ENCODE data around the gene GPR87.

Gene GPR87

GRCh38 chr3:151315846-151316245, 774 bp downstream of the GPR87 start:
- H3K27ac ChIP-seq: no peak overlapping the region
- H3K4me3 ChIP-seq (ENCODE audit: low read depth, low read length): no peak overlapping the region
- DNase-seq: no peak
- H3K27me3 ChIP-seq (ENCODE audit: insufficient read depth, low read depth, severe bottlenecking): no peaks in the 10 kb centered on the region
- no peaks in the 10 kb centered on the region for H3K36me3 ChIP-seq
- no peak for TF ChIP-seq CTCF (IDR thresholded peaks at IDR 0.05; ENCODE audit: low read depth, low read length)
- no peaks in the 10 kb centered on the region for H3K9me3 ChIP-seq (ENCODE audit: severe bottlenecking)

- Histone ChIP-seq H3K27ac (no peak overlapping the region), H3K36me3 (no peaks in the 10 kb centered on the region), H3K9me3 (ENCODE audit: severe bottlenecking) (no peaks in the 10 kb centered on the region), H3K27me3 (ENCODE audit: insufficient read depth, low read depth, severe bottlenecking) (no peaks in the 10 kb centered on the region), H3K4me3 (ENCODE audit: low read depth, low read length) (no peak overlapping the region)
- DNase-seq: no peak
- no peak for TF ChIP-seq CTCF (IDR thresholded peaks at IDR 0.05; ENCODE audit: low read depth, low read length)
Measured at GRCh38 chr3:151315136-151315535, 1.5 kb downstream of the GPR87 start.

- H3K27me3 ChIP-seq (ENCODE audit: insufficient read depth, low read depth, severe bottlenecking): no peaks in the 10 kb centered on the region
- DNase-seq: no peak
- no peaks in the 10 kb centered on the region for H3K36me3 ChIP-seq
- H3K9me3 ChIP-seq (ENCODE audit: severe bottlenecking): no peaks in the 10 kb centered on the region
- no peak overlapping the region for H3K27ac ChIP-seq
- H3K4me3 ChIP-seq (ENCODE audit: low read depth, low read length): no peak overlapping the region
- no peak for TF ChIP-seq CTCF (IDR thresholded peaks at IDR 0.05; ENCODE audit: low read depth, low read length)
Measured at GRCh38 chr3:151314593-151314992, 2.0 kb downstream of the GPR87 start.

GRCh38 chr3:151314137-151314536, 2.5 kb downstream of the GPR87 start:
- H3K4me3 ChIP-seq (ENCODE audit: low read depth, low read length): no peak overlapping the region

GRCh38 chr3:151312972-151313371, 3.6 kb downstream of the GPR87 start:
- H3K27ac ChIP-seq: no peak overlapping the region
- no peaks in the 10 kb centered on the region for H3K36me3 ChIP-seq
- no peaks in the 10 kb centered on the region for H3K9me3 ChIP-seq (ENCODE audit: severe bottlenecking)
- TF ChIP-seq CTCF (IDR thresholded peaks at IDR 0.05; ENCODE audit: low read depth, low read length): no peak
- no peak for DNase-seq
- H3K4me3 ChIP-seq (ENCODE audit: low read depth, low read length): no peak overlapping the region
- no peaks in the 10 kb centered on the region for H3K27me3 ChIP-seq (ENCODE audit: insufficient read depth, low read depth, severe bottlenecking)

More at GRCh38 chr3:151314137-151314536, 2.5 kb downstream of the GPR87 start:
- Histone ChIP-seq H3K27ac (no peak overlapping the region), H3K9me3 (ENCODE audit: severe bottlenecking) (no peaks in the 10 kb centered on the region), H3K36me3 (no peaks in the 10 kb centered on the region), H3K27me3 (ENCODE audit: insufficient read depth, low read depth, severe bottlenecking) (no peaks in the 10 kb centered on the region)
- TF ChIP-seq CTCF (IDR thresholded peaks at IDR 0.05; ENCODE audit: low read depth, low read length): no peak
- DNase-seq: no peak

GRCh38 chr3:151309566-151309965, 7.1 kb downstream of the GPR87 start:
- Histone ChIP-seq H3K4me3 (ENCODE audit: low read depth, low read length) (no peak overlapping the region), H3K9me3 (ENCODE audit: severe bottlenecking) (no peaks in the 10 kb centered on the region), H3K27ac (no peak overlapping the region), H3K27me3 (ENCODE audit: insufficient read depth, low read depth, severe bottlenecking) (no peaks in the 10 kb centered on the region), H3K36me3 (no peaks in the 10 kb centered on the region)
- no peak for DNase-seq
- no peak for TF ChIP-seq CTCF (IDR thresholded peaks at IDR 0.05; ENCODE audit: low read depth, low read length)

Data from WERI-Rb-1 (cell line).